CD4-positive, alpha-beta T cell treated with Interleukin-10 for 1 hour (primary cell): ENCODE results near the gene MTMR10.

Source experiments
- DNase-seq: peaks from one replicate; pipeline ENCODE4 v3.0.0-alpha.2; 2020

MTMR10 gene

GRCh38 chr15:30919877-30920550 is 71.4 kb downstream of the MTMR10 start:
- DNase-seq = no peak

- no peak for DNase-seq
These were observed 73.1 kb downstream of the MTMR10 start for GRCh38 chr15:30918366-30918765.

- no peak for DNase-seq
These were observed 73.8 kb downstream of the MTMR10 start for GRCh38 chr15:30917675-30918074.

GRCh38 chr15:30917013-30917412 is 74.4 kb downstream of the MTMR10 start:
- peak; percentile 6 for DNase-seq

GRCh38 chr15:30913761-30914160 is 77.7 kb downstream of the MTMR10 start:
- no peak for DNase-seq

- no peak for DNase-seq
These were observed 85.1 kb downstream of the MTMR10 start for GRCh38 chr15:30906366-30906765.

- no peak for DNase-seq
These were observed 85.6 kb downstream of the MTMR10 start for GRCh38 chr15:30905821-30906220.

GRCh38 chr15:30904812-30905211 is 86.6 kb downstream of the MTMR10 start:
- no peak for DNase-seq

- DNase-seq = peak; percentile 76
These were observed 87.8 kb downstream of the MTMR10 start, which contains the start of gene FAN1 for GRCh38 chr15:30903497-30904187. Gene FAN1 (plus strand): TSS chr15:30903915. CDS start chr15:30904664, 749 bp downstream.

- no peak for DNase-seq
These were observed 89.5 kb downstream of the MTMR10 start for GRCh38 chr15:30901889-30902288.

GRCh38 chr15:30896211-30896606 is 95.2 kb downstream of the MTMR10 start:
- DNase-seq = no peak

GRCh38 chr15:30895461-30896210 is 95.8 kb downstream of the MTMR10 start:
- DNase-seq = no peak

- no peak for DNase-seq
These were observed 102.2 kb downstream of the MTMR10 start for GRCh38 chr15:30889196-30889595.
